GM19035 (cell line): Measurements from ENCODE around the gene ICAM3.

Source experiments
- ATAC-seq: cut with Tn5 transposase; IDR thresholded peaks from one replicate; pipeline ENCODE4 v1.9.1; 2021; ENCODE audit not compliant: unreplicated experiment

The ICAM3 gene

DNA sequence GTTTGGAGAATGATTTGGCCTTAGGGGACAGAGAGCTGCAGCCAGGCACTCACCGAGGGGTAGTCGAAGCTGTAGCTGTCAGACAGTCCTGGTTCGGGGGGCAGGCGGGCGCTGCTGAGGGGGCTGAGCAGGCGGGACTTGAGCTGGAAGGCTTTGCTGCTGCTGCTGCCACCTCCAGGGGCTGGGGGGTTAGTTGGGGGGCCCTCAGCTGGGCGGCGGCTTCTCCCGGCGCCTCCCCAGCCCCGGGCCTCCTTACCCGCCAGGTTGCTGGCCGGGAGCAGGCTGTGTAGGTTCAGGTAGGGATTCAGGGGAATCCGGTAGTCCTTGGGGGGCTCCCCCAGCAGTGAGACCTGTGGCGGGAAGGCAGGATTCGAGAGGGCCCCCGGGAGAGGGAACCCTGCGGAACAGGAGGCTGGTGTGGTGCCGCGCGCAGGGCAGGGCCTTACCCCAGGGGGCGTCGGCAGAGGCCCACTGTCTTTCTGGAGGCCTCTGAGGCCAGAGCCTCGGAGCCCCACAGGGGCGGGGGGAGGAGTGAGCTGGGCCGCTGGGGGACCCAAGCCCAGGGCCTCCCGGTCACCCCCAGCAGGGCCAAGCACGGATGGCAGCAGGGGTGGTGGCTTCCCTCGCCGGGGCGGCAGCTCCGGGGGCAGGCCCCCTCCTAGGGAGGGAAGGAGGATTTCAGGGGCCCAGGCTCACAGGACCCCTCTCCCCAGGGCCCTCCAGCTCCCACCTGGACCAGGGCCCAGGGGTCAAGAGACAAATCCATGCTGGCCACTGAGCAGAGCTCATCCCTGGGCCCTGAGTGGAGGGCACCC, 18.6 kb downstream of the ICAM3 start:
- no peak for ATAC-seq

DNA sequence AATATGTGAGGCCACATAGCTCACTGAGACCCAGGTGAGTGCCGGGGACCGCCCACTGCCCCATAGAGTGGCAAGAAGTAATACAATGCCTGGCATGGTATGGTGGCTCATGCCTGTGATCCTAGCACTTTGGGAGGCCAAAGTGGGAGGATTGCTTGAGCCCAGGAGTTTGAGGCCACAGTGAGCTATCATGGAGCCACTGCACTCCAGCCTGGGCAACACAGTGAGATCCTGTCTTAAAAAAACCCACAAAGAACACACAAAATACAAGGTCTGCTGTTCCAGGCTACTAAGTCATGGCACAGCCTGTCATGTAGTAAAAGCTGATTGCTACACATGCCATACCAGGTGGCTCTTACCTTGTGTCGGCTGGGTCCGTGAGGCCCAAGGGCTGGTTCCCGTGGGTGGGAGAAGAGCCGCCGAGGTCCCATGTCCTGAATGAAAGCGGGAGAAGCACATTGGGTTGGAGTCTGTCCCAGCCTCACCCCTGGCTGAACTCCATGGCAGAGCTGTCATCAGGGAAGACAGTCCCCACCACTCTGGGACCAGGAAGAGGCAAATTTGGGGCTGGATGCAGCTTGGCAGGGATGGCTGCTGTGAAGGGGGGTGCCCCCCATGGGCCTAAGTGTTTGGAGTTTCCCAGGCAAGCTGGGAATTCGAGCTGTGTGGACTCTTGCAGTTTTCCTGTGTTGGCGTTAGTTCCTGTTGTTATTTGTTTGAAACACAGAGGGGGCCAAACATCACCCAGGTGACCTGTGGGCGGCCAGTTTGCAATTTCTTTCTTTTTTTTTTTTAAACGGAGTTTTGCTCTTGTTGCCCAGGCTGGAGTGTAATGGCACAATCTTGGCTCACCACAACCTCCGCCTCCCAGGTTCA, 20.4 kb downstream of the ICAM3 start:
- no peak for ATAC-seq

DNA sequence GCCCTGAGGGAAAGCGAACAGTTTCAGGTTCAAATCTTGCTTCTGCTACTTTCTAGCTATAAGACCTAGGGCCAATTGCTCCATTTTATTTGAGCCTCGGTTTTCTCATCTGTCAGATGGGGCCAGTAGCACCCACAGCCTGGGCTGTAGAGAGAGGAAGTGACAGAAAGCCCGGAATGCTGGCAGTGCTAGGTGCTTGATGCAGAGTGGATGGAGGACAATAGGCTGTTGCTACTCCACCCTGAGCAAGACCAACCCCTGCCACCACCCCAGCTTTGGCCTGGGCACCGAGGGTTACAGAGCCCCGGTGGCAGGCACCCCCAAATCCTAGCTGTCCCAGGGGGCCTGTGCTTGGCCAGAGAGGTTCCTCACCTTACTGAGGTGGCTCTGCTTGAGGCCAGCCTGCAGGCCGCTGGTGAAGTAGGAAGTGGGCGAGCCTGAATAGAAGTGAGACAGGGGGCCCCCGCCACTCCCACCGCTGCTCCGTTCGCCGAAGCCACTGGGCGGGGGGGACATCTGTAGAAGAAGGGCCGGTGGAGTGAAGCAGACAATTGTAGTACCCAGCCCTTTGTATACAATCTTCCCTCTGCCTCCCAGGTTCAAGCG, 21.5 kb downstream of the ICAM3 start:
- ATAC-seq = no peak

DNA sequence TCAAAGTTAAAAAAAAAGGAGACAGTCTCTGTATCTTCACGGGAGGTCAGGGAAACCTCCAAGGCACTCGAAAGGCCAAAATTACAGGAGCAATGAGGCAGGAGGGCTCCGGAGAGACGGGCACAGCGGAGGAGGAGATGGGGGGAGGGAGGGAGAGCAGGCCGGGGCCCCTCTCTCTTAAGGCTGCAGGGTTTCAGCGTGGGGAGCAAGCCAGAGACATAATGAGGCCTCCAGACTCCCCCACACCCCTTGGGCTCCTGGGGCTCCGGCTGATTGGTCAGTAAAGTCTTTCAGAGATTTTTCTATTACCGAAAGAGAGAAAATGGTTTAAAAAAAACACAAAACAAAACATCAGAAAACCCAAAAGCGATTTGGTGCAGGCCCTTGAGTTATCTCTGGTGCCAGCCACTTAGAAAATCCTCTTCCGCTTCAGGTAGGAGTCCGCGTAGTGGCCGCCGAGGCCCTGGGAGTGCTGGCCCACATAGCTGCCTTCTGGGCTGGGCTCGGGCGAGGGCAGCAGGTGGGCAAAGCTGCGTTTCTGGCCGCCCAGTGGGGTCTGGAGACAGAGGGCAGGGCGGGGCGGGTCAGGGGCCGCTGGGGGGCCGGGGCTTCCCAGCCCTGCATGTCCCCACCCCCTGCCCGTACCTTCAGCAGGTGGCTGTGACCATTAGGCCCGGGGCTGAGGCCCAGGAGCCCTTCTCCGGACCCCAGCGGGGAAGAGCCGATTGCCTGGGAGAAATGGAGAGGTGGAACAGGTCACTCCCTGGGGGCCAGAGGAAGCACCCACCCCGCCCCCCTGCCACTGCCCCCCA, 22.2 kb downstream of the ICAM3 start:
- no peak for ATAC-seq

DNA sequence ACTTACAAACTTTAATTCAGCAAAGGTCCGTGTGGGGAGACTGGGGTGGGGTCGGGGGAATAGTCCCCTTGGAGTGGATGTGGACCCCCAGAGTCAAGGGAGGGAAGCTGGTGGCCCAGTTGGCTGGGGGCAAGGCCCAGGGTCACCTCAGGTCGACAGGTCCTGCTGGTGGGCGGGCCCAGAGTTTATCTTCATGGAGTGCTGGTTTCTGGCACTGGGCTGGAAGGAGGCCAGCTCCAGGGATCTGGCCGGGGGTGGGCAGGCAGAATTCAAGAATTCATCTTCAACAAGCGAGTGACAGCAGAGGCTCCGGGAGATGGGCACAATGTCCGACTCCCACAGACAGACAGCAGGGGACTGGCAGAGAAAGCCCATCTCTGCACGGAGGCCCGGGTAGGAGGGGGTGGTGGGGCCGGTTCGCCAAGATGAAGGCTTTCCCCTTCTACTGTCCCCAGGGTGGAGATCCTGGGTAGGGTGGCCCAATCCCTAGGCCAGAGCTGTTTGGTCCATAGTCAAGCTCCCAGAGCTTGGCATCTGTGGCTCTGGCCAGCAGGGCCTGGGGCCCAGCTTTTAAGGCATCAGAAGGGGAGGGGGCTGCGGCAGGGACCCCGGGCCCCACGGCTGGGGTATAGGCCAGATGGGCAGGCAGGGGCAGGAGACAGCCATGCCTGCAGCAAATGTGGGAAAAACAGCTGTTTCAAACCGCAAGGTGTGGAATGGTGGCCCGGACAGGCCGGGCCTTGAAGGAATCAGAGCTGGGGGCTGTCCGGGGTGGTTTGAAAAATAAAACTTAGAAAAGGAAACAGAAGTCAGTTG, 23.0 kb downstream of the ICAM3 start:
- no peak for ATAC-seq

DNA sequence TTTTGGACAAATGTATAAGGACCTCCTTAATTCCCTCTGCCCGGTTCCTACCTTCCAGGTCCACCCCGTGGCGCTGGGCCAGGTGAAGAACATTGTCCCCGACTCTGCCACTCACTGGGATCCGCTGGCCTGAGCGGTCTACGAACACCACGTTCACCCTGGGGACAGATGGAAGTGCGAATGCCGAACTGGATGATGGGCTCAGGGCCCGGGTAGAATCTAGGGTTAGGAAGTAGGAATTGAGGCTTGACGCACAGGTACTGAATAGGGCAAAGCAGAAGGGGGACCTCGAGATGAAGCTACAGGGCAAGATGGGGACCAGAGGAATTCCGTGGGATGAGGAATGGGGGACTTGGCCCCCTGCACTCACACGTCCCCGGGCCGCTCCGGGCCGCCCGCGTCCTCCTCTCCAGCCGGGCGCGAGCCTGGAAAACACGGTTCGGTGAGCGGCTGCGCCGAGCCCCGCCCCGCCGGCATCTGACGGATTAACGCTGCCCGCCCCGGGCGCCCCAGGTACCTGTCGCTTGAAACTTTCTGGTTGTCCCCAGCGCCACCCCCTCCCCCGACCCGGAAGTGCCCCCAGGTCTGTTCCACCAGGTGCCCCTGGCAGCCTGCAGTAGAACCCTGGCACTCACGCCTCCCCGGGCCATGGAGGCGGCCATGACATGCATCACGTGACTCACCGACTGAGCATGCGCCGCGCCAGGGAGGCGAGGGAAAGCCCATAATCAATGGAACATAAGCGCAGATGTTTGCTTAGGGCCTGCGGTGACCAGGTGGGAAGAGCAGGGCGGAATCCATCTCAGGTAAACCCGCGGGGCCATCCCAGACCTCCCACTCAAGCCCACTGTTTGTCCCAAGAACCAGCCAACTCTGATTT, 23.8 kb downstream of the ICAM3 start, which contains the start of gene FDX2:
Gene FDX2, minus strand, starts transcription at position 681 of the 880 bp plus-strand sequence. Its CDS starts 19 bp downstream, at position 662.
- peak; percentile 83 for ATAC-seq

DNA sequence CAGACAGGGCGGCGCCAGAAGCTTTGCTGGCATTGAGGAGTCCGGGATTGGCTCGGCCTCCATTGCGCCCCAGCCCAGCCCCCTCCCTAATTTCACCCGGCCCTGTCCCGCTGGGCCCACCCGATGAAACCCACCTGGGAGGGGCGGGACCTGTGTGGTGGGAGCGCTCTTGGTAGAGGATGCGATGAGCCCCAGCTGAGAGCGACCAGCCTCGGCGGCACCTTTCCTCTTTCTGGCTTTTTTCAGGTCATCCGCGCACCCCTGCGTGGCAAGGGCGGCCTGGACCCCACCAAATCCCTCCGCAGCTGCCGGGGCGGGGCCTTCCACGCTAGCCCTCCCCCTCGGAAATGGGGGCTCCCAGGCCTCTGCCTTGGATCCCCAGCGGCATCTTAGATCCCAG, 30.0 kb downstream of the ICAM3 start, which contains the start of gene ZGLP1:
Gene ZGLP1, minus strand, starts transcription at position 393 of the 400 bp plus-strand sequence.
- ATAC-seq = no peak

DNA sequence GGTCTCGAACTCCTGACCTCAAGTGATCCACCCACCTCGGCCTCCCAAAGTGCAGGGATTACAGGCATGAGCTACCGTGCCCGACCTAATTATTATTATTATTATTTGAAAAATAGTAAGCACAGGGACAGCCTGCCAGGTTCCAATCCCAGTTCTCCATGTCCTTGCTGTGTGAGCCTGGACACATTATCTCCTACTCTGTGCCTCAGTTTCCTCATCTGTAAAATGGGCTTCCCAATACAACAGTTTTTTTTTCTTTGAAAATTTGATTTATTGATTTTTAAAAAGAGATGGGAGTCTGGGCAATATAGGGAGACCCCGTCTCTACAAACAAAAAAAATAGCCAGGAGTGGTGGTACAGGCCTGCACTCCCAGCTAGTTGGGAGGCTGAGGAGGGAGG, 33.1 kb downstream of the ICAM3 start:
- ATAC-seq = no peak

DNA sequence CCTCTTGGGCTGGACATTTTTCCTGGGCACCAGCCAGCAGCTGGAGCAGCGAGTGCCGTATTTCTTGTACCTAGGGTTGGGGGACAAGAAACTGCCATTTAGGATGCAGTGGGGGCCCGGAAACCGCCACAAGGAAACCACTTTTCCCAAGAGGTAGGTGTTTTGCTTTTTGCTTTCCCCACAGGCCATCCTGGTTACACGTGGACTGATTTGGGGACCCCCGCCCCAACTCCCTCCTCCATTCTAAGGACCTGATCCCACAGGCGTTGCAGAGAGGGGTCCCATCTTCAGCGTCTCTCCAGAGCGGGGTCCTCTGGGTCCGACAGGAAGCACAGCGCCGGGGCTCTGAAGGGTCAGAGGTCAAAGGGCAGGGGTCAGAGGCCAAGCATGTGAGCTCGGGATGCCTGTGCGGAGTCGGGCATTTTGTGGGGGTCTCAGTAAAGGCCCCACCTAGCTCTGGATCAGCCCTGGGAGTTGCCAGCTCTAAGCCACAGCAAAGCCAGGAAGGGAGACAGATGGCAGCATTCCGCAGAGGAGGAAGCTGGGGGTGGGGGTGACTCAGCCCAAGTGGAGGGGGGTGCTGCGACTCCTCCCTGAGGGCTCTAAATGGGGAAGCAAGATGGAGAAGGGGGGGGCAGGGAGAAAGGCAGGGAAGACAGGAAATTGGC, 34.2 kb downstream of the ICAM3 start:
- ATAC-seq = no peak

DNA sequence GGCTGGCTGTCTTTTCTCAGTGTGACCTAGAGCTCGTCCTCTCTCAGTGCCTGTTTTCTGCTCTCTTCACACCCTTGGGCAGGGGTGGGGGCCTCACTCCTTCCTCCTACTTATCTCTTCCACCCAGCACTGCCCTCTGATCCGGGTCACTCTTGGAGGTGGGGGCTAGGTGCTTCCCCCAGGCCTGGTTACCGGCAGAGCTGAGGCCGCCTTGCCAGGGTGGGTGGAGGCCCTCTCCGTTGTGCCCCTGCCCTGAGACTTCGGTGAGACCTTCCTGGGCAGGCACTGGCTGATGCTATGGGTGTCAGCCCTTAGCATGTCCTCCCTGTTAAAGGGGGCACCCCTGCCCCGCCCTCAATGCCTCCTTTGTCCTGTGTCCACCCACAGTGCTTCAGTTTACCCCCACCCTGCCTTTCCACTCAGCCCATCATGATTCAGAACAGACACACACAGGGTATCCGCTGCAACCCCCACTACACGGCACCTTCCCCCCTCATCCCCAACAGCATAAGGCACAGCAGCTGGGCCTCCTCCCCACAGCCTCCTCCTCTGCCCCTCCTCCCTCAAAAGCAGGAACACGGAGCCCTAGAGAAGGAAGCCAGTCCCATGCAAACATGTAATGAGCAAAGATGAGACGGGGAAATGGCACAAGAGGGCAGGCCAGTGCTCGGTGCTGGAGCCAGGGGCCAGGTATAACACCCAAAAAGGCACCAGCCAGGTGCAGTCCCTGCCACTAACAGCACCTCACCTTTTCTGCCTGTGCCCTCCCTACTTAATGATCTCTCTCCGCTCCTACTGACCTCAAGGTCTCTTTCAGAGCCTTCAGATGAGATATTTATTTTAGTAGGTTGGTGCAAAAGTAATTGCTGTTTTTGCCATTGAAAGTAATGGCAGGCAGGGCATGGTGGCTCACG, 39.6 kb downstream of the ICAM3 start:
- no peak for ATAC-seq

DNA sequence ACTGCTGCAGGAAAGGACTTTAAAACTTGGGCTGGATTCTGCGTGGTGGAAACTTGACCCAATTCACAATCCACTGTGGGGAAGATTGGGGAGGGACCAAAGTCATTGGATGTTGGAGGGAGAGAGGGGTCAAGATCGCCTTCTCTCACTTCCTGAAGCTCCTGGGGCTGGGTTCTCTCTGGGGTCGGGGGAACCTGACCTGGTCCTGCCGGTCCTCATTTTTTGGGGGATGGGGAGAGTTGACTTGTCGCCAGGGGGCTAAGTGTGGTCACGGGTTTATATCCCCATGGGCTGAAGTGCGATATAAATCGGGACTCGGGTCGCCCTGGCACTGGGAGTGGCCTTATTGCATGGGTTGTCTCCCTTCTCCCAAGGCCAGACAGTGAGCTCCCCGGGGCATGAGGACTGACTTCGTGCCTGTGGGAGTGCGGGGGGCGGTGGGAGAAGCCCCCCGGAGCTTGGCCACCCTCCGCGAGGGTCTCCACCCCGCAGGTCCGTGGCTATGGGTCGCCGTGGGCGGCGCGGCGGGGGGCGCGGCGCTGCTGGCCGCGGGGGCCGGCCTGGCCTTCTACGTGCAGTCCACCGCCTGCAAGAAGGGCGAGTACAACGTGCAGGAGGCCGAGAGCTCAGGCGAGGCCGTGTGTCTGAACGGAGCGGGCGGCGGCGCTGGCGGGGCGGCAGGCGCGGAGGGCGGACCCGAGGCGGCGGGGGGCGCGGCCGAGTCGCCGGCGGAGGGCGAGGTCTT, 43.4 kb downstream of the ICAM3 start:
- ATAC-seq = no peak

DNA sequence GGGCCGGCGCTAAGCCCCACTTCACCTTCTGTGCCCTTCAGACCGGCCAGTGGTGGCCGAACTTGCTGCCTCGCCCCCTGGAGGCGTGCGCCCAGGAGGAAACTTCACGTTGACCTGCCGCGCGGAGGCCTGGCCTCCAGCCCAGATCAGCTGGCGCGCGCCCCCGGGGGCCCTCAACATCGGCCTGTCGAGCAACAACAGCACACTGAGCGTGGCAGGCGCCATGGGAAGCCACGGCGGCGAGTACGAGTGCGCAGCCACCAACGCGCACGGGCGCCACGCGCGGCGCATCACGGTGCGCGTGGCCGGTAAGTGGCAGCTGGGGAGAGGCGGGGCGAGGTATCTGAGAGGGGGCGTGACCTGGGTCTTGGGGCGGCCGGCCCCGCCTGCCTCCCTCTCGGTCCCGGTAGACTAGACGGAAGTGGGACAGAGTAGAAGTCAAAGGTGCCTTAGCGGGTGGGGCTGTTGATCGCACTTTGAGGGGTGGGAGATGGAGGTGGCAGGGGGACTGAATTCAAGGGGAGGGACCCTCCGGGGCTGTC, 44.0 kb downstream of the ICAM3 start:
- peak; percentile 40 for ATAC-seq

DNA sequence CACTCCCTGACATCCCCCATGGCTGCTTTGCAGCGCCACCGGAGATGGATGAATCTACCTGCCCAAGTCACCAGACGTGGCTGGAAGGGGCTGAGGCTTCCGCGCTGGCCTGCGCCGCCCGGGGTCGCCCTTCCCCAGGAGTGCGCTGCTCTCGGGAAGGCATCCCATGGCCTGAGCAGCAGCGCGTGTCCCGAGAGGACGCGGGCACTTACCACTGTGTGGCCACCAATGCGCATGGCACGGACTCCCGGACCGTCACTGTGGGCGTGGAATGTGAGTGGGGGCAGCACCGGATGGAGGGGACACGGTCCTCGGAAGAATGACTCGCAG, 45.1 kb downstream of the ICAM3 start:
- ATAC-seq = no peak

DNA sequence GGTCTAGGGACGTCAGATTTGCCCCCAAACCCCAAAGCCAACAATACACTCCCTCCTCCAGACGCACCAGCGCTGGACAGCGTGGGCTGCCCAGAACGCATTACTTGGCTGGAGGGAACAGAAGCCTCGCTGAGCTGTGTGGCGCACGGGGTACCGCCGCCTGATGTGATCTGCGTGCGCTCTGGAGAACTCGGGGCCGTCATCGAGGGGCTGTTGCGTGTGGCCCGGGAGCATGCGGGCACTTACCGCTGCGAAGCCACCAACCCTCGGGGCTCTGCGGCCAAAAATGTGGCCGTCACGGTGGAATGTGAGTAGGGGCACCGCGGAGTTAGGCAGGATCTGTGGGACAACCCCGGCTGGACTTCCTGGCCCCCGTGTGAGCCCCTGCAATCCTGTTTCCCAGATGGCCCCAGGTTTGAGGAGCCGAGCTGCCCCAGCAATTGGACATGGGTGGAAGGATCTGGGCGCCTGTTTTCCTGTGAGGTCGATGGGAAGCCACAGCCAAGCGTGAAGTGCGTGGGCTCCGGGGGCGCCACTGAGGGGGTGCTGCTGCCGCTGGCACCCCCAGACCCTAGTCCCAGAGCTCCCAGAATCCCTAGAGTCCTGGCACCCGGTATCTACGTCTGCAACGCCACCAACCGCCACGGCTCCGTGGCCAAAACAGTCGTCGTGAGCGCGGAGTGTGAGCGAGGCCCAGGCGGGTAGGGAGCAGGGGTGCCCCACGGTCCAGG, 45.6 kb downstream of the ICAM3 start:
- no peak for ATAC-seq

DNA sequence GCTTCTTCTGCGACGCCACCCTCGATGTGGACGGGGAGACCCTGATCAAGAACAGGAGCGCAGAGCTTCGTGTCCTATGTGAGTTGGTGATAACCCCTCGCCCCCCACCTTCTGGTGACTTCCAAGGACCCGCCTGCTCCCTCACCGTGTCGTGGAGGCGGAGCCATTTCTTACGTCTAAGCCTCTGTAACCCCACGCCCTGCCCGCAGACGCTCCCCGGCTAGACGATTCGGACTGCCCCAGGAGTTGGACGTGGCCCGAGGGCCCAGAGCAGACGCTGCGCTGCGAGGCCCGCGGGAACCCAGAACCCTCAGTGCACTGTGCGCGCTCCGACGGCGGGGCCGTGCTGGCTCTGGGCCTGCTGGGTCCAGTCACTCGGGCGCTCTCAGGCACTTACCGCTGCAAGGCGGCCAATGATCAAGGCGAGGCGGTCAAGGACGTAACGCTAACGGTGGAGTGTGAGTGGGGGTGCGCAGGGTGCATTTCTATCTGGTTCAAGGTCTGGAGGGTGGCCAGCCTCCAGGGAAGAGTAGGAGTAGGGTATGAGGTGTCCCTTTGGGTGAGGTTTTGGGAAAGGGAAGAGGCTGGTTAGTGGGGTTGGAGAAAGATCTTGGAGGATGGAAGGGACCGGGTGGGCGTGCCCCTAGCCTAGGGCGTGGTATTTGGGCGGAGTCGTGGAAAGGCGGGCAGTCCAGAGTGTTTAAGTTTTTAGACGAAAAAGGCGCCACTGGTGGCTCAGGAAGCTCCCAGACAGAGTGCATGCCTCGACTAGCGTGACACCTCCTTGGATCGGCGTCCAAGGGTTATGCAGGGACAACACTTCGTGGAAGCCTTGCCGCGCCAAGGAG, 46.4 kb downstream of the ICAM3 start:
- ATAC-seq = no peak
